GM18858 (cell line): ENCODE results near the gene RAPGEF1.
A peak's percentile ranks its signal among the peaks of the same experiment; 100 is the strongest.
"Not testable (repeated sequence)": the region's sequence is repeated elsewhere in the genome, so short reads cannot be mapped to it uniquely, and the experiment has no call there.

Source experiments
- ATAC-seq: cut with Tn5 transposase; IDR thresholded peaks from one replicate; pipeline ENCODE4 v1.9.1; 2021; ENCODE audit not compliant: unreplicated experiment

Gene RAPGEF1

GRCh38 chr9:131728961-131729360 is 10.9 kb downstream of the RAPGEF1 start:
- peak; percentile 23 for ATAC-seq

GRCh38 chr9:131728546-131728910 is 11.3 kb downstream of the RAPGEF1 start:
- no peak for ATAC-seq

GRCh38 chr9:131727795-131728545 is 11.9 kb downstream of the RAPGEF1 start:
- peak; percentile 25 for ATAC-seq

DNA sequence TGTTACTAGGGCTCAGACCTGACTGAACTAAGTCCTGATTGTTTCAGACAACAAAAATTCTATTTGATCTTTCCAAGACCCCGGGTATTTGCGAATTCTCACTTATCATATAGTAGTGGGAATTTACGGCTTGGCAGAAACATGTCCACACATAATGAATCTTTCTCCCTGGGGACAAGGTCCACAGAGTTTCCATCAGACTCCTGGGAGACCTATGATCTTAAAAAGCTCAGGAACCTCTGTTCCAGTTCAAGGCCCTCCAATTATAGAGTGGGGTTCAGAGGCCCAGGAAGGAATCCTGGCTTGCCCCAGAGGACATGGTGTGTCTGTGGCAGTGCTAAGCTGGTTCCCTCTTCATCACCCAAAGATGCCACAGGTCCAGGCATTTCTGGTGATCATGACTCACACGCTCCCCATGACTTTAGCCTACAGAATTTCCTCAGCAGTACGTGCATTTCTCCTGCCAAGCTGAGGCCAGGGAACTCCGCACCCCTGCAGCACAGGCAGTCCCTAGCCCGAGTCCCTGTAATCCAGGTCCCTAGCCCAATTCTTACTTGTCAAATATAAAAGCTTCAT is 12.6 kb downstream of the RAPGEF1 start:
- no peak for ATAC-seq

GRCh38 chr9:131724683-131725082 is 15.2 kb downstream of the RAPGEF1 start:
- ATAC-seq: no peak

DNA sequence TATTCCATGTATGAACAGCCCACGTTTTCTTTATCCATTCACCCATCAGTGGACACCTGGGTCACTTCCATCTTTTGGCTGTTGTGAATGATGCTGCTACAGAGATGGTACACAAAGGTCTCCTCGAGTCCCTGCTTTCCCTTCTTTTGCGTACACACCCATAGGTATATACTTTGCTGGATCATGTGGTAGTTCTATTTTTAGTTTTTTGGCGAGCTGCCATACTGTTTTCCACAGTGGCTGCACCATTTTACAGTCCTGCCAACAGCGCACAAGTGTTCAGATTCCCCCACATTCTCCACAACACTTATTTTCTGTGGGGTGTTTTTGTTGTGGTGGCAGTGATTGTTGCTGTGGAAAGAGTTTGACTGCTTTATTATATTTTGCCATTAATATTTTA is 16.2 kb downstream of the RAPGEF1 start:
- no peak for ATAC-seq

- no peak for ATAC-seq
These were observed 17.6 kb downstream of the RAPGEF1 start for GRCh38 chr9:131722255-131722654.

DNA sequence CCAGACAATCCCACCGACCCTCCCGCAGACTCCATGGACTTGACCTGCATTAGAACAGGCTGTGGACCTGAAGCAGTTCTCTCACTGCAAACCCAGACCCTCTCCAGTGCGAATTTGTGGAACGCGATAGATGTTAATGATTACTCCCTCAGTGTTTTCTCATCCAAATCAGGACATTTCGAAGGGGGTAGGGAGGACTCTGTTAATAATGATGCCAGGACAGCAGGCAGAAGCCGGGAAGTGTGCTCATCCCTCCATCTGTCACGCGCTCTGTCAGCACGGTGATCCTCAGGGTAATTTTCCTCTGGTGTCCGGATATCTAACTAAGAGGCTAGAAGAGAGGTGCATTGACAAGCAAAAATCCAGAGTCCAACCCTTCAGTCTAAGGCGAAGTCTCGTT is 18.8 kb downstream of the RAPGEF1 start:
- no peak for ATAC-seq

DNA sequence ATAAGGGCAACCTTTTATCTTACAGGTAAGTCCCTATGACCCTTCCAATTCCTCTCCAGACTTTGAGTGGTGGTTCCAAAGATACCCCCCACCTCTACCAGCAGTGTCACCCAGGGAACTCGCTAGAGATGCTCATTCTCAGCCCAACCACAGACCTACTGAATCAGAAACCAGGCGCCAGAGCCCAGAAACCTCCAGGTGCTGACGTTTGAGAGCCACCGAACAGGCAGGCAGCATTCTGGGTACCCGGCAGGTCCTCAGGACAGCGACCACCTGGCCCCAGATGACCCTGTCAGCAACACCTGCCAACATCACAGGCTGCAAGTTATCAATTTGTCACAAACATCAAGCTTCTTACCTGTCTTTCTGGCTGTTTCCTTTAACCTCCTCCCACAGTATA is 19.5 kb downstream of the RAPGEF1 start:
- ATAC-seq: no peak

- ATAC-seq: no peak
These were observed 20.5 kb downstream of the RAPGEF1 start for GRCh38 chr9:131719262-131719908.

DNA sequence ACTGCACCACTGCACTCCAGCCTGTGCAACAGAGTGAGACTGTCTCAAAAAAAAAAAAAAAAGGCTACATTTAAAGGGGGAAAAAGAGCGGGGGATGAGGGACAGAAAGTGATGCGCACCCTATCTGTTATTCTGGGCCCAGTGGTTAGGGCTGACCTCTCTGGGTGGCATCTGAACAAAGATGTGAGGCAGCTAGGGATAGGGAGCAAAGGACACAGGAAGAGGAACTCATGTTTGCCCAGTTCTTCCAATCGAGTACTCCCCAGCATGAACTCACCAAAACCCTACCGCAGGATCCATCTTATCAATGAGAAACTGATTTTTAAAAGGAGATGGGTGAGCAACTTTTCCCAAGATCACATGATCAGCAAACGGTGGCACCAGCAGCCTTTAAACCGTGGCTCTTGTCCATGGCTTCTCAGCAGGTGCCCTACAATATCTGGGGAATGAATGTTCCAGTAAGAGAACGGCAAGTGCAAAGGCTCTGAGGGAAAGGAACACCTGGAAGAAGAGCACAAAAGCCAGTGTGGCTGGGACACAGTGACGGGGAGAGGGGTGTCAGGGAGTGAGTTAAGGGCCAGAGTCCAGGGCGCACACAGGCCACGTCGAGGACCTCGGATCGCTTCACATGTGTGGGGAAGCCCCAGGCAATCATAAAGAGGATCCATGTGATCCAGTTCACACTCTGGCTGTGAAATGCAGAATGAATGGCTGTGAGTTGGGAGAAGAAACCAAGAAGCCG is 22.0 kb downstream of the RAPGEF1 start:
- no peak for ATAC-seq

GRCh38 chr9:131715906-131716305 is 24.0 kb downstream of the RAPGEF1 start:
- no peak for ATAC-seq

DNA sequence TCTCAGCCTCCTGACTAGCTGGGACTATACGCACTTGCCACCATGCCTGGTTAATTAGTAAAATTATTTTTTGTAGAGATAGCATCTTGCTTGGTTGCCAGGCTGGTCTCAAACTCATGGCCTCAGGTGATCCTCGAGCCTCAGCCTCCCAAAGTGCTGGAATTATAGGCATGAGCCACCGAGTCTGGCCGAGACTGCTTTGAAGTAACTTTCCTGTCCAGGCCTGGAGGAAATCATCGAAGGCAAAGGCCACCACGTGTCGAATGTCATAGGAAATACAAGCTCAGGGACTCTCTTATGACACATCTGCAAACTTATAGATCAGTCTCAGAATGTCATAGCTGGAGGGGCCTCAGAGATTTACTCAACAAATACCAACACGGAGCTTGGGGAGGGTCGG is 25.1 kb downstream of the RAPGEF1 start:
- no peak for ATAC-seq

- ATAC-seq: no peak
These were observed 25.7 kb downstream of the RAPGEF1 start for GRCh38 chr9:131714161-131714646.

- no peak for ATAC-seq
These were observed 26.9 kb downstream of the RAPGEF1 start for GRCh38 chr9:131713016-131713415.

DNA sequence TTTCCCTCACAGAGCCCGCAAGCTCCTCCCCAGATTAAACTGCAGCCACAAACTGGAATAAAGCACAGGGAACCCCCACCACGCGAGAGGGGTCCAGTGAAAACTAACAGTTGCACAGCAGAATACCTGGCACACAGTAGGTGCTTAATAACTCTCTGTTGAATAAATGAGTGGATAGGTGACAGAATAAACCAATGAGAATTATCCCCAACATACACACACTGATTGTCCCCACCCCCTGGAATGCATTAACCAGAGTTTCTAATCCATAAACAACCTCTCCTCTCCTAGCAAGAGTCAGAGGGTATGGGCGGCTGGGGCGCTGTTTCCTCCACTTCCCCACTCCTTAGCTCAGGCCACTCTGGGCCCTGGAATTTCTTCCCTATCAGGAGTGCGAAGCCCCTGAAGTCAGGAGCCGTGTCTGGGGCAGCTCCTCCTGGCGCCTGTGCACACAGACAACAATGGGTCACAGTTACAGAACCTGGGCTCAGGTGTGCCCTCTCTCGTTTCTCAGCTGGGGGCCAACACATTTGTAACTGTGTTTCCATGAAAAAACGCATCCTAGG is 27.6 kb downstream of the RAPGEF1 start:
- no peak for ATAC-seq

GRCh38 chr9:131709771-131710431 is 30.0 kb downstream of the RAPGEF1 start:
- ATAC-seq: no peak

DNA sequence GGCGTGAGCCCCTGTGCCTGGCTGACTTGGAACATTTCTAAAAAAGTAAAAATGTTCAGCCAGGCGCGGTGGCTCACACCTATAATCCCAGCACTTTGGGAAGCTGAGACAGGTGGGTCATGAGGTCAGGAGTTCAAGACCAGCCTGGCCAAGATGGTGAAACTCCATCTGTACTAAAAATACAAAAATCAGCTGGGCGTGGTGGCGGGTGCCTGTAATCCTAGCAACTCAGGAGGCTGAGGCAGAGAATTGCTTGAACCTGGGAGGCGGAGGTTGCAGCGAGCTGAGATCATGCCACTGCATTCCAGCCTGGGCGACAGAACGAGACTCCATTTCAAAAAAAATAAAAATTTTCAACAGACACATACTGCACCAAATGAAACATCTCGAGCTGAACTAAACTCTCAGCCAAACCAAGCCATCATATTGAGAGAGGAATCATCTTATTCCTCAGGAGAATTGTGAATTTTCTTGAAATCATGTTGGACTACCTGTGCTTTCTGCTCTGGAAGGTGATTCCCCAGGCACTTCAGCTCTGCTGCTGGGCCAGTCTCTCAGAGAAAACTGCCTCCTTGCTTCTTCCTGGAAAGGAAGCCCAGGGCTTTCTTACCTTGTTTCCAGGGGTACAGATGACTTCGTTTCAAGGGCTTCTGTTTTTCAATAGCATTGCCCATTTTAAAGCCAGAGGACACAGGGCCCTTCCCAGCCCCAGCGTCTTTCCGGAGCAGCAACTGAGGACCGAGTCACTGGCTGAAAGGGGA is 30.7 kb downstream of the RAPGEF1 start:
- not testable (repeated sequence) for ATAC-seq

DNA sequence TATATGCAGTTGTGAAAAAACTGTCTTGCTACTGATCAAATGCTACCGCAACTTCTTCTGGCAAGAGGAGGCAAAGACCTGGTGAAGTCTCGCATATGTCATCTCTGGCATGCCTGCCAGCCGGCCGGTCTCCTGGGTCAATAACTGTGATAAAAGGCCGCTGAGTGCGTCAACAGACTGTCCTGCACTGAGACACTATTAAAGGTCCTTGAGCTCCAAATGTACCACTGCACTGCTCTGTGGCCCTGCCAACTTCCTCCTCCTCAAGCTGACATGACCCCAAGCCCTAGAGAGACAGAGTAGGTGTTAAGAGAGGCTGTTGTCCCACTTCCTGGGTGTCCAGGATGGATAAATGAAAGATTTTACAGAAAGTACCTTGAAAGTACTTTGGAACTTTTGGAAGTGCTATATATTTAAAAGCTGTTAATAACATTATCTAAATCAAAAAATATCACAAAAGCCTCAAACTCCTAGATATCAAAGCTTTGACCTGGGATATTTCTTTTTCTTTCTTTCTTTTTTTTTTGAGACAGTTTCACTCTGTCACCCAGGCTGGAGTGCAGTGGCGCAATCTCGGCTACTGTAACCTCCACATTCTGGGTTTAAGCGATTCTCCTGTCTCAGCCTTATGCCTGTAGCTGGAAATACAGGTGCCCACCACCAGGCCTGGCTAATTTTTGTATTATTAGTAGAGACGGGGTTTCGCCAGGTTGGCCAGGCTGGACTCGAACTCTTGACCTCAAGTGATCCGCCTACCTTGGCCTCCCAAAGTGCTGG is 31.5 kb downstream of the RAPGEF1 start:
- ATAC-seq: no peak
